Jurkat, Clone E6-1 (cell line): ENCODE data around the gene FSTL5.

Experiments used
- DNase-seq: peaks from one replicate; pipeline ENCODE4 v3.0.0-alpha.2; 2011; ENCODE audit warnings: low read depth, low spot score
- H3K4me3 ChIP-seq: 2 replicates; pipeline ENCODE4 v1.5.1; 2011; ENCODE audit warnings: mild to moderate bottlenecking, low read length, control low read depth, moderate library complexity

FSTL5 gene

GRCh38 chr4:161987611-161988010 lies 176.2 kb downstream of the FSTL5 start:
- DNase-seq = no peak
- no peak overlapping the region for H3K4me3 ChIP-seq

GRCh38 chr4:161952382-161952781 lies 211.4 kb downstream of the FSTL5 start:
- DNase-seq = no peak
- no peak overlapping the region for H3K4me3 ChIP-seq

GRCh38 chr4:161949946-161950725 lies 213.7 kb downstream of the FSTL5 start:
- DNase-seq = no peak
- no peak overlapping the region for H3K4me3 ChIP-seq

GRCh38 chr4:161948026-161948770 lies 215.6 kb downstream of the FSTL5 start:
- no peak overlapping the region for H3K4me3 ChIP-seq
- no peak for DNase-seq

- H3K4me3 ChIP-seq = no peak overlapping the region
- DNase-seq = no peak
Measured at GRCh38 chr4:161937596-161937995, 226.2 kb downstream of the FSTL5 start.

GRCh38 chr4:161936625-161937550 lies 226.9 kb downstream of the FSTL5 start:
- no peak for DNase-seq
- H3K4me3 ChIP-seq = no peak overlapping the region

GRCh38 chr4:161931089-161931488 lies 232.7 kb downstream of the FSTL5 start:
- H3K4me3 ChIP-seq = no peak overlapping the region
- no peak for DNase-seq

- H3K4me3 ChIP-seq = no peak overlapping the region
- DNase-seq = no peak
Measured at GRCh38 chr4:161929956-161930355, 233.8 kb downstream of the FSTL5 start.

- H3K4me3 ChIP-seq = no peak overlapping the region
- DNase-seq = no peak
Measured at GRCh38 chr4:161926033-161926828, 237.6 kb downstream of the FSTL5 start.

GRCh38 chr4:161920304-161921052 lies 243.3 kb downstream of the FSTL5 start:
- DNase-seq = no peak

GRCh38 chr4:161919442-161920220 lies 244.2 kb downstream of the FSTL5 start:
- DNase-seq = no peak
- no peak overlapping the region for H3K4me3 ChIP-seq

More at GRCh38 chr4:161920304-161921052, 243.3 kb downstream of the FSTL5 start:
- no peak overlapping the region for H3K4me3 ChIP-seq

GRCh38 chr4:161916035-161916434 lies 247.8 kb downstream of the FSTL5 start:
- H3K4me3 ChIP-seq = no peak overlapping the region
- DNase-seq = no peak

- H3K4me3 ChIP-seq = no peak overlapping the region
- DNase-seq = no peak
Measured at GRCh38 chr4:161907590-161907955, 256.2 kb downstream of the FSTL5 start.

- no peak for DNase-seq
- no peak overlapping the region for H3K4me3 ChIP-seq
Measured at GRCh38 chr4:161906836-161907589, 256.8 kb downstream of the FSTL5 start.

- no peak for DNase-seq
- H3K4me3 ChIP-seq = no peak overlapping the region
Measured at GRCh38 chr4:161900110-161900509, 263.7 kb downstream of the FSTL5 start.

GRCh38 chr4:161894493-161895167 lies 269.2 kb downstream of the FSTL5 start:
- H3K4me3 ChIP-seq = no peak overlapping the region
- DNase-seq = no peak
